Measurements from ENCODE around the gene MORN4. TPM values are rescaled to one million over a fixed set of nuclear protein-coding genes. Genes with fewer than 3 reads are reported as not detected.

MORN4 gene
- total and polyA plus RNA-seq, 9 of the 15 experiments (the other 6 are each of a cell fraction or from before 2014, with no cell fraction given), result 8.3 to 23.9 (median 11.7) TPM

DNA sequence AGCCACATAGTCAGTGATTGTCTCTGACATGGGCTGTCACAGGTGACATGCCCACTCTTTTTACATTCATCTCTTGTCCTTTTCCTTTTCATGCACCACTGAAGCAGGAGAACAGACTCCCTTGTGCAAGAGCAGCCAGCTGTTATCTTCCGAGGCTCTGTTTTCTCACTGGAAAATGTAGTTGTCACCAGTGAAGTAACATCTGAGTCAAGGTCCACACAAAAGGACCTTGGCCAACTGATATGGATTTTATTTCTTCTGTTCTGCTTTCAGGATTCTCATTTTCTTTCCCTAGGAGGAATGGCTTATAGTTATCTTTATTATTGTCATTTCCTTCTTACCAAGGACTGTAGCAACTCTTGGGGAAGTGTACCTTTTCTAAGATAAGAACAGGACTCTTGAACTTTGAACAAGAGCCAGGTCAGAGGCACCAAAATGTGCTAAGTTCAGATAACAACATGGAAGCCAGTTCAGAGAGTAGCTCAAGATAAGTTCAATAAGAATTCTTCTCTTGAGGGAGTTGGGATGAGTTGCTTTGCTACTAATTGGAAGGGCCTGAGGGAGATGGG lies 31.1 kb upstream of the MORN4 start (continued):
- TF ChIP-seq ZBTB43 (CRISPR knock-in tag; IDR thresholded peaks at IDR 0.05) (no peak), BDP1 (IDR thresholded peaks at IDR 0.05; ENCODE audit: insufficient read depth, insufficient read length) (no peak), HDAC2 (IDR thresholded peaks at IDR 0.05) (peak; percentile 91), ARID1B (IDR thresholded peaks at IDR 0.05) (peak; percentile 97), ETS2 (tag; IDR thresholded peaks at IDR 0.05; ENCODE audit: borderline replicate concordance, poor library complexity, severe bottlenecking) (no peak), ZNF764 (CRISPR knock-in tag; IDR thresholded peaks at IDR 0.05; ENCODE audit: low read depth) (no peak), SREBF2 (CRISPR knock-in tag; IDR thresholded peaks at IDR 0.05) (no peak), ZNF778 (CRISPR knock-in tag; IDR thresholded peaks at IDR 0.05) (no peak), ZNF696 (CRISPR knock-in tag; conservative IDR thresholded peaks at IDR 0.05) (no peak), TAF1 (IDR thresholded peaks at IDR 0.05; ENCODE audit: control insufficient read depth, extremely low read depth, insufficient read depth, low read length, severe bottlenecking) (no peak), FOSL1 (tag; conservative IDR thresholded peaks at IDR 0.05) (peak; percentile 78)
- TF ChIP-seq, protein P1, sequence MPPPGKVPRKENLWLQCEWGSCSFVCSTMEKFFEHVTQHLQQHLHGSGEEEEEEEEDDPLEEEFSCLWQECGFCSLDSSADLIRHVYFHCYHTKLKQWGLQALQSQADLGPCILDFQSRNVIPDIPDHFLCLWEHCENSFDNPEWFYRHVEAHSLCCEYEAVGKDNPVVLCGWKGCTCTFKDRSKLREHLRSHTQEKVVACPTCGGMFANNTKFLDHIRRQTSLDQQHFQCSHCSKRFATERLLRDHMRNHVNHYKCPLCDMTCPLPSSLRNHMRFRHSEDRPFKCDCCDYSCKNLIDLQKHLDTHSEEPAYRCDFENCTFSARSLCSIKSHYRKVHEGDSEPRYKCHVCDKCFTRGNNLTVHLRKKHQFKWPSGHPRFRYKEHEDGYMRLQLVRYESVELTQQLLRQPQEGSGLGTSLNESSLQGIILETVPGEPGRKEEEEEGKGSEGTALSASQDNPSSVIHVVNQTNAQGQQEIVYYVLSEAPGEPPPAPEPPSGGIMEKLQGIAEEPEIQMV (tag; conservative IDR thresholded peaks at IDR 0.05; ENCODE audit: low read depth), result no peak
- TF ChIP-seq, protein P2, sequence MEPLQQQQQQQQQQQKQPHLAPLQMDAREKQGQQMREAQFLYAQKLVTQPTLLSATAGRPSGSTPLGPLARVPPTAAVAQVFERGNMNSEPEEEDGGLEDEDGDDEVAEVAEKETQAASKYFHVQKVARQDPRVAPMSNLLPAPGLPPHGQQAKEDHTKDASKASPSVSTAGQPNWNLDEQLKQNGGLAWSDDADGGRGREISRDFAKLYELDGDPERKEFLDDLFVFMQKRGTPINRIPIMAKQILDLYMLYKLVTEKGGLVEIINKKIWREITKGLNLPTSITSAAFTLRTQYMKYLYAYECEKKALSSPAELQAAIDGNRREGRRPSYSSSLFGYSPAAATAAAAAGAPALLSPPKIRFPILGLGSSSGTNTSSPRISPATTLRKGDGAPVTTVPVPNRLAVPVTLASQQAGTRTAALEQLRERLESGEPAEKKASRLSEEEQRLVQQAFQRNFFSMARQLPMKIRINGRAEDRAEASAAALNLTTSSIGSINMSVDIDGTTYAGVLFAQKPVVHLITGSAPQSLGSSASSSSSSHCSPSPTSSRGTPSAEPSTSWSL (CRISPR knock-in tag; IDR thresholded peaks at IDR 0.05; ENCODE audit: borderline replicate concordance), result no peak
- TF ChIP-seq, protein P3, sequence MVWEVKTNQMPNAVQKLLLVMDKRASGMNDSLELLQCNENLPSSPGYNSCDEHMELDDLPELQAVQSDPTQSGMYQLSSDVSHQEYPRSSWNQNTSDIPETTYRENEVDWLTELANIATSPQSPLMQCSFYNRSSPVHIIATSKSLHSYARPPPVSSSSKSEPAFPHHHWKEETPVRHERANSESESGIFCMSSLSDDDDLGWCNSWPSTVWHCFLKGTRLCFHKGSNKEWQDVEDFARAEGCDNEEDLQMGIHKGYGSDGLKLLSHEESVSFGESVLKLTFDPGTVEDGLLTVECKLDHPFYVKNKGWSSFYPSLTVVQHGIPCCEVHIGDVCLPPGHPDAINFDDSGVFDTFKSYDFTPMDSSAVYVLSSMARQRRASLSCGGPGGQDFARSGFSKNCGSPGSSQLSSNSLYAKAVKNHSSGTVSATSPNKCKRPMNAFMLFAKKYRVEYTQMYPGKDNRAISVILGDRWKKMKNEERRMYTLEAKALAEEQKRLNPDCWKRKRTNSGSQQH (CRISPR knock-in tag; IDR thresholded peaks at IDR 0.05), result no peak
- TF ChIP-seq, protein P4, sequence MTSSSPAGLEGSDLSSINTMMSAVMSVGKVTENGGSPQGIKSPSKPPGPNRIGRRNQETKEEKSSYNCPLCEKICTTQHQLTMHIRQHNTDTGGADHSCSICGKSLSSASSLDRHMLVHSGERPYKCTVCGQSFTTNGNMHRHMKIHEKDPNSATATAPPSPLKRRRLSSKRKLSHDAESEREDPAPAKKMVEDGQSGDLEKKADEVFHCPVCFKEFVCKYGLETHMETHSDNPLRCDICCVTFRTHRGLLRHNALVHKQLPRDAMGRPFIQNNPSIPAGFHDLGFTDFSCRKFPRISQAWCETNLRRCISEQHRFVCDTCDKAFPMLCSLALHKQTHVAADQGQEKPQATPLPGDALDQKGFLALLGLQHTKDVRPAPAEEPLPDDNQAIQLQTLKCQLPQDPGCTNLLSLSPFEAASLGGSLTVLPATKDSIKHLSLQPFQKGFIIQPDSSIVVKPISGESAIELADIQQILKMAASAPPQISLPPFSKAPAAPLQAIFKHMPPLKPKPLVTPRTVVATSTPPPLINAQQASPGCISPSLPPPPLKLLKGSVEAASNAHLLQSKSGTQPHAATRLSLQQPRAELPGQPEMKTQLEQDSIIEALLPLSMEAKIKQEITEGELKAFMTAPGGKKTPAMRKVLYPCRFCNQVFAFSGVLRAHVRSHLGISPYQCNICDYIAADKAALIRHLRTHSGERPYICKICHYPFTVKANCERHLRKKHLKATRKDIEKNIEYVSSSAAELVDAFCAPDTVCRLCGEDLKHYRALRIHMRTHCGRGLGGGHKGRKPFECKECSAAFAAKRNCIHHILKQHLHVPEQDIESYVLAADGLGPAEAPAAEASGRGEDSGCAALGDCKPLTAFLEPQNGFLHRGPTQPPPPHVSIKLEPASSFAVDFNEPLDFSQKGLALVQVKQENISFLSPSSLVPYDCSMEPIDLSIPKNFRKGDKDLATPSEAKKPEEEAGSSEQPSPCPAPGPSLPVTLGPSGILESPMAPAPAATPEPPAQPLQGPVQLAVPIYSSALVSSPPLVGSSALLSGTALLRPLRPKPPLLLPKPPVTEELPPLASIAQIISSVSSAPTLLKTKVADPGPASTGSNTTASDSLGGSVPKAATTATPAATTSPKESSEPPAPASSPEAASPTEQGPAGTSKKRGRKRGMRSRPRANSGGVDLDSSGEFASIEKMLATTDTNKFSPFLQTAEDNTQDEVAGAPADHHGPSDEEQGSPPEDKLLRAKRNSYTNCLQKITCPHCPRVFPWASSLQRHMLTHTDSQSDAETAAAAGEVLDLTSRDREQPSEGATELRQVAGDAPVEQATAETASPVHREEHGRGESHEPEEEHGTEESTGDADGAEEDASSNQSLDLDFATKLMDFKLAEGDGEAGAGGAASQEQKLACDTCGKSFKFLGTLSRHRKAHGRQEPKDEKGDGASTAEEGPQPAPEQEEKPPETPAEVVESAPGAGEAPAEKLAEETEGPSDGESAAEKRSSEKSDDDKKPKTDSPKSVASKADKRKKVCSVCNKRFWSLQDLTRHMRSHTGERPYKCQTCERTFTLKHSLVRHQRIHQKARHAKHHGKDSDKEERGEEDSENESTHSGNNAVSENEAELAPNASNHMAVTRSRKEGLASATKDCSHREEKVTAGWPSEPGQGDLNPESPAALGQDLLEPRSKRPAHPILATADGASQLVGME (CRISPR knock-in tag; IDR thresholded peaks at IDR 0.05), result no peak
